Suprapubic skin (tissue), 4 donors: ENCODE data around the gene HMGN3.

Experiments
- CTCF ChIP-seq, 2 donors: fragments of 200-600 bp in 1 of 2; fragments of 450-650 bp in 1 of 2; sonication (generic) in 1 of 2; IDR thresholded peaks; one replicate each; pipeline ENCODE4 v1.5.1; 2016 to 2019; ENCODE audit warnings: antibody characterized with exemption in 2 of 2, mild to moderate bottlenecking in 1 of 2, moderate library complexity in 1 of 2
- EP300 ChIP-seq: sonication (generic); formaldehyde crosslinking; IDR thresholded peaks from one replicate; pipeline ENCODE4 v1.6.1; 2017; ENCODE audit warnings: antibody characterized with exemption
- POLR2A ChIP-seq, 2 donors: fragments of 450-650 bp; IDR thresholded peaks; one replicate each; pipeline ENCODE4 v1.6.1; 2017; ENCODE audit warnings: antibody characterized with exemption in 2 of 2, mild to moderate bottlenecking in 2 of 2, moderate library complexity in 2 of 2
- POLR2AphosphoS5 ChIP-seq, 3 donors: sonication (generic); formaldehyde crosslinking; IDR thresholded peaks; one replicate each; pipeline ENCODE4 v1.6.1; 2017; ENCODE audit warnings: antibody characterized with exemption in 3 of 3

- TF ChIP-seq CTCF (IDR thresholded peaks at IDR 0.05) (no peak), POLR2A (IDR thresholded peaks at IDR 0.05) (no peak), POLR2AphosphoS5 (IDR thresholded peaks at IDR 0.05) (no peak), EP300 (no peak)
Measured at GRCh38 chr6:79260772-79261171, 26.3 kb upstream of the HMGN3 start.
